Right lobe of liver (tissue), 4 donors: ENCODE results near the gene SLC7A5.
"Not testable (repeated sequence)": the region's sequence is repeated elsewhere in the genome, so short reads cannot be mapped to it uniquely, and the experiment has no call there.

Source experiments
- CTCF ChIP-seq, 4 donors: fragments of 200-600 bp in 3 of 4; fragments of 450-650 bp in 1 of 4; IDR thresholded peaks; one replicate each; pipeline versions ENCODE4 v1.5.1 to v1.8.0; 2016 to 2022; ENCODE audit warnings: antibody characterized with exemption in 4 of 4, mild to moderate bottlenecking in 2 of 4
- POLR2A ChIP-seq: fragments of 450-650 bp; IDR thresholded peaks from one replicate; pipeline ENCODE4 v1.6.1; 2017; ENCODE audit warnings: antibody characterized with exemption, mild to moderate bottlenecking
- donor health status: DM: no; HTN: no; CAD: no.
- donor health status: DM: no; HTN: no; CAD: no.
- donor health status: DM: no; HTN: yes; CAD: no.

- not testable (repeated sequence) for TF ChIP-seq CTCF (IDR thresholded peaks at IDR 0.05); POLR2A
Observed at GRCh38 chr16:87887931-87888330, 18.6 kb upstream of the SLC7A5 start.
